Fibroblast of lung (primary cell): ENCODE measurements around the gene COLQ.

ENCODE experiments used
- CTCF ChIP-seq, 2 donors: IDR thresholded peaks in 1 of 2; conservative IDR thresholded peaks in 1 of 2; 1 replicate in 1 of 2; 2 replicates in 1 of 2; pipeline ENCODE4 v1.5.1; 2011 to 2012; ENCODE audit warnings: low read length in 2 of 2, control low read depth in 1 of 2, inconsistent platforms in 1 of 2, low read depth in 1 of 2, mild to moderate bottlenecking in 1 of 2
- EZH2 ChIP-seq: IDR thresholded peaks from 2 replicates; pipeline ENCODE4 v1.5.1; 2012; ENCODE audit warnings: low read length, control low read depth, mild to moderate bottlenecking; ENCODE audit errors: missing control alignments

- no peak for TF ChIP-seq EZH2
- no peak for TF ChIP-seq CTCF (conservative IDR thresholded peaks at IDR 0.05 in 1 of 2, IDR thresholded peaks at IDR 0.05 in 1 of 2; ENCODE audit: low read depth in 1 of 2, low read length in 2 of 2)
These were observed 66.5 kb downstream of the COLQ start for GRCh38 chr3:15454965-15455364.
